GM18502 (cell line): ENCODE data around the gene TNFRSF6B.
"Not testable (repeated sequence)": the region's sequence is repeated elsewhere in the genome, so short reads cannot be mapped to it uniquely, and the experiment has no call there.

Source experiments
- ATAC-seq: cut with Tn5 transposase; IDR thresholded peaks from one replicate; pipeline ENCODE4 v1.9.1; 2021; ENCODE audit warnings: mild to moderate bottlenecking; ENCODE audit not compliant: unreplicated experiment, poor library complexity

TNFRSF6B gene, protein sequence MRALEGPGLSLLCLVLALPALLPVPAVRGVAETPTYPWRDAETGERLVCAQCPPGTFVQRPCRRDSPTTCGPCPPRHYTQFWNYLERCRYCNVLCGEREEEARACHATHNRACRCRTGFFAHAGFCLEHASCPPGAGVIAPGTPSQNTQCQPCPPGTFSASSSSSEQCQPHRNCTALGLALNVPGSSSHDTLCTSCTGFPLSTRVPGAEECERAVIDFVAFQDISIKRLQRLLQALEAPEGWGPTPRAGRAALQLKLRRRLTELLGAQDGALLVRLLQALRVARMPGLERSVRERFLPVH

DNA sequence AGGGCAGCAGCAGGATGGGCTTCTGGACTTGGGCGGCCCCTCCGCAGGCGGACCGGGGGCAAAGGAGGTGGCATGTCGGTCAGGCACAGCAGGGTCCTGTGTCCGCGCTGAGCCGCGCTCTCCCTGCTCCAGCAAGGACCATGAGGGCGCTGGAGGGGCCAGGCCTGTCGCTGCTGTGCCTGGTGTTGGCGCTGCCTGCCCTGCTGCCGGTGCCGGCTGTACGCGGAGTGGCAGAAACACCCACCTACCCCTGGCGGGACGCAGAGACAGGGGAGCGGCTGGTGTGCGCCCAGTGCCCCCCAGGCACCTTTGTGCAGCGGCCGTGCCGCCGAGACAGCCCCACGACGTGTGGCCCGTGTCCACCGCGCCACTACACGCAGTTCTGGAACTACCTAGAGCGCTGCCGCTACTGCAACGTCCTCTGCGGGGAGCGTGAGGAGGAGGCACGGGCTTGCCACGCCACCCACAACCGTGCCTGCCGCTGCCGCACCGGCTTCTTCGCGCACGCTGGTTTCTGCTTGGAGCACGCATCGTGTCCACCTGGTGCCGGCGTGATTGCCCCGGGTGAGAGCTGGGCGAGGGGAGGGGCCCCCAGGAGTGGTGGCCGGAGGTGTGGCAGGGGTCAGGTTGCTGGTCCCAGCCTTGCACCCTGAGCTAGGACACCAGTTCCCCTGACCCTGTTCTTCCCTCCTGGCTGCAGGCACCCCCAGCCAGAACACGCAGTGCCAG, at the start of gene TNFRSF6B:
TSS of gene TNFRSF6B (plus strand) at position 25 of the 729 bp plus-strand sequence. CDS start at position 141, 116 bp downstream.
- no peak for ATAC-seq

GRCh38 chr20:63648190-63648589, 48.3 kb upstream of the TNFRSF6B start:
- no peak for ATAC-seq

DNA sequence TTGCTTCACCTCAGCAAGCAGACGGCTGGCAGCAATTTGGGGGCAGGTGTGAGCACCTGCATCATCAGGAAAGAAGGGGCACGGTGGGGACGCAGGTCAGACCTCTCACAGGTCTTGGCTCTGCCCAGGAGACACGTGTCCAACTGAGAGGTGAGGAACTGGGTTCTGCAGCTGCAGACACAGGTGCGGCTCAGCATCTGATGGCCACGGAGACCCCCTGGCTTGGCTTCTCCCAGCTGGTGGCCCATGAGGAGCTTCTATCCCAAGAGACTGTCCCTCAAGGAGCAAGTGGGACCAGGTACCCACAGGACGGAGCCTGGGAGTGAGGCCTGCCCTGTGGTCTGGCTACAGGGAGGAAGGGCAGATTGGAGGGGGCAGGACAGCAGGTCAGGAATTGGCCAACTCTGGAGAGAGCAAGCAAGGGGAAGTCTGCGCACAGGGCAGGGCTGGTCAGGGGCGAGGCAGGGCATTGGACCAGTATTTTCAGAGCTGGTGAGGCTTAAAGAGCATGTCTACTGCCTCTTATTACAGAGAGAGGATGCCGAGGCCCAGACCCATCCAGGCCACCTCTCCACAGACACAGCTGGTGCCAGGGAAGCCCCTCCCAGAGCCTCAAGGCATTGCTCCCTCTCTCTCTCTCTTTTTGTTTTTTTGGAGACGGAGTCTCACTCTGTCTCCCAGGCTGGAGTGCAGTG, 47.4 kb upstream of the TNFRSF6B start:
- no peak for ATAC-seq

- not testable (repeated sequence) for ATAC-seq
These were observed 46.0 kb upstream of the TNFRSF6B start for GRCh38 chr20:63650486-63650885.

DNA sequence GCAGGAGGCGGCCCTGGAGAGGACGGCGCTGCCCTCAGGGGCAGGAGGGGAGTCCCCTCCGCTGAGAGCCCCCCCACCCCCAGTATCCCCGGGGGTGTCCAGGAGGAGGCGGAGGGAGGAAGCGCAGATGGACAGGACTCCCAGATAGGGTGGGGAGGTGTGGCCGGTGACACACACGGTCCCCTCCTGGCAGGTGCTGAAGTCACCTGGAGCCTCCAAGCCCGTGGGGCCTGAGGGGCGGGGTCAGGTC, 44.6 kb upstream of the TNFRSF6B start:
- ATAC-seq, result no peak

DNA sequence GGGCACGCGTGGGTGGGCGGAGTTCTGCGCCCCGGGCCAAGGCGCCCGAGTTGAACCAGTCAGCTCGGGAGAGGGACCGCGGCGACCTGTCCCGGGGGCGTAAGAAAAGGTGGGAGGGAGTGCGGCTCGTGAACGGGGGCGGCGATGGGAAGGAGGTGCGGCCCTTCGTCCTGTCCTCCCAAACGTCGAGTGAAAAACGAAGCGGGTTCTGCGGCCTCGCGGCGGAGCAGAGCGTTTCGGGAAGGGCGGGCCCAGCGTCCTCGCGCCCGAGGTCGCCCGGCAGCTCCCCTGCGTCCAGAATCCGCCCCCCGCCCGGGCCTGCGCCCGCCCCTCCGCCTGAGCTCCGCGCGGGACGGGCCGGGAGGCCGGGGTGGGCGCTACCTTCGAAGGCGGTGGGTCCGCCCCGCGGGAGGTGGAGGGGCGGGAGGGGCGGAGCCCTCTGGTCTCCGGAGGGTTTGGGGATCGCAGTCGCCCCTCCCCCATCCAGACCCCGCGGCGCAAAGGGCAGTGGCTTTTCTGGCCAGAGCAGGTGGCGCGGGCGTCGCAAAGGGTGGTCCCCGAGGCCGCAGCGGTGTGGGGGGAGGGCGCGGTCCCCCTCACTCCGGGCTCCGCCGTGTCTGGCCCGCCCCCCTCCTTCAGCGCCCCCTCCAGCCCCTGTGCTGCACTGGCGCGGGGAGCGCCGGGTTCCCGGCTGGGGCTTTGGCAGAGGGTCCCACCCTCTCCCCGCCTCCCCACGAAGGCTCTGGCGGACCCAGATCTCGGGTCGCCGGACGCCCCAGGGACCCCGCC, 44.1 kb upstream of the TNFRSF6B start:
- ATAC-seq, result no peak

DNA sequence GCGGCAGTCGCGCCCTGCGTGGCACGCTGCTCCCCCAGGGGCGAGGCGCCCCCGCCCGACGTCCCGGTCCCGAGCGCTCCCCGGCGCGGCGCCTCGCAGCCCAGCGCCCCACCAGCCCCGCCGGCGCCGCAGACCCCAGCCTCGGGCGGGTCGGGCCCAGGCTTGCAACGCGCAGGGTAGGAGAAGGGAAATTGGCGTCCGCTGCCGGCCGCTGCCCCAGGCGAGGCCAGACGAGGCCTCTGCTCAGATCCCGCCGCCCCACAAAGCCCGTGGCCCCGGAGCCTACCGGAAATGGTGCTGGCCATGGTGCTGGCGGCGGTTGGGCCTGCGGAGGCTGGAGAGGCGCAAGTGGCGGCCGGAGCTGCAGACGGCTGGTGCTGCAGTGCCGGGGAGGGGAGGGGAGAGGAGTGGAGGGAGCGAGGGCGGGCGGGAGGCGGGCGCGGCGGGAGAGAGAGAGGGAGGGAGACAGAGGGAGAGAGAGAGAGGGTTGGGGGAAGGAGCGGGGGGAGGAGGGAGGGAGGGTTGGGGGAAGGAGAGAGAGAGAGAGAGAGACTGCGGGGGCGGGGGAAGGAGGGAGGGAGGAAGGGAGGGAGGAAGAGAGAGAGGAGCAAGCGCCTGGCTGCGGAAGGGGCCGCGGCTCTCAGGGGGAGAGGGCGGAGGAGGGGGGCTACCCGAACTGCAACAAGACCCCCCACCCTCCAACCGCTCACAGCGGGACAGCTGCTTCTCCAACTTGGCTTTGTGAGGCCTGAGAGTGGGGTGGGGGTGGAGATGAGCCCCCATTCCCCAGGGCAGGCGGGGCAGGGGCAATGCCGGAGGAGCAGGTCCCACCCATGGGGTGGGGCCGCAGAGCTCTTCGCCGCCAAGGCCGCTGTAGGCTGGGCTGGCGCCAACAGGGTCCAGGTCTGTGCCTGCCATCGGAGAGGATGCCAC, 43.1 kb upstream of the TNFRSF6B start, which contains the start of gene STMN3:
TSS of gene STMN3 (minus strand) at position 384 of the 933 bp plus-strand sequence. CDS start at position 305, 79 bp downstream.
- no peak for ATAC-seq

DNA sequence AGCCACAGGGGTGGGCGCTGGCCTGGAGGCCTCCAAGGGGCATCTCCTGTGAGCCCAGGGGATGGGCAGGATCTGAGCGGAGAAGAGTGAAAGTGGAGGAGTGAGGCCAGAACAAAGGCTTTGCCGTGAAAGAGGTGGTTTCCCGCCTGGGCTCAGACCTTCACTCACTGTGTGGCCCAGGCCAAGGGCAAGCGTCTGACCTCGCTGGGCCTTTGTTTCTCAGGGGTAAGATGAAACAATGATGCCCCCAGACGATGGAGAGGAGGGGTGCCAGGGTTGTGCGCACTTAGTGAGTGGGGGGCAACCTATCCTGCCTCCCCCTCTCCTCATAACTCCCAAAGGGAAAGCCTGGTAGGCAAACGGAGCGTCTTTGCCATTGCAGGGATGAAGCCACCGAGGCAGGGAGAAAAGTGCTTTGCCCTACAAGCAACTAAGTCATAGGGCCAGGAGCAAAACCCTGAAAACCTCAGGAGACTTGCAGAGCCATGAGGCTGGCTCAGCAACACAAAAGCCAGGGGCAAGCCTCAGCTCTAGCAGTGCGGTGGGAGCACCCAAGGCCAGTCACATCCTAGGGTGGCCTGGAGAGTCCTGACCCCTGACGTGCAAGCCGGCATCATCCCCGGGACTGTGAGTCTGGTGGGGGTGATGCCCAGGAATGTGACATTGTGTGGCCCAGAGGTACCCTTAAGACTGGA, 42.3 kb upstream of the TNFRSF6B start:
- no peak for ATAC-seq

GRCh38 chr20:63655249-63655648, 41.2 kb upstream of the TNFRSF6B start:
- ATAC-seq, result no peak

DNA sequence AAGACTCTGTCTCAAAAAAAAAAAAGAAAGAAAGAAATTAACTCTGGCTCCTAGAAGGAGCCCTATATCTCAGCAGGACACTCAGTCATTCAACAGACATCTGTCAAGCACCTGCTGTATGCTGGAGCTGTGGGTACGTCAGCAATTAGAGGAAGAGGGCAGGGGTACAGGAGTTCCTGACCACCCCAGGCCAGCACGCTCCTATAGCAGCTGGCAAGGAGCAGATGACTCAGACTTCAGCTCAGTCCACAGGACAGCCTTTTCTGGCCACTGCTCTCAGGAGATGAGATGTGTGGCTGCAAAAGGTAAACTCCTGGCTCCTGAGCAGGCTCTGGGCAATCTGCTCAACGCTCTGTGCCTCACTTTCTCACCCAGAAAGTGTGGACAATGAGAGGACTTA, 40.0 kb upstream of the TNFRSF6B start:
- no peak for ATAC-seq

DNA sequence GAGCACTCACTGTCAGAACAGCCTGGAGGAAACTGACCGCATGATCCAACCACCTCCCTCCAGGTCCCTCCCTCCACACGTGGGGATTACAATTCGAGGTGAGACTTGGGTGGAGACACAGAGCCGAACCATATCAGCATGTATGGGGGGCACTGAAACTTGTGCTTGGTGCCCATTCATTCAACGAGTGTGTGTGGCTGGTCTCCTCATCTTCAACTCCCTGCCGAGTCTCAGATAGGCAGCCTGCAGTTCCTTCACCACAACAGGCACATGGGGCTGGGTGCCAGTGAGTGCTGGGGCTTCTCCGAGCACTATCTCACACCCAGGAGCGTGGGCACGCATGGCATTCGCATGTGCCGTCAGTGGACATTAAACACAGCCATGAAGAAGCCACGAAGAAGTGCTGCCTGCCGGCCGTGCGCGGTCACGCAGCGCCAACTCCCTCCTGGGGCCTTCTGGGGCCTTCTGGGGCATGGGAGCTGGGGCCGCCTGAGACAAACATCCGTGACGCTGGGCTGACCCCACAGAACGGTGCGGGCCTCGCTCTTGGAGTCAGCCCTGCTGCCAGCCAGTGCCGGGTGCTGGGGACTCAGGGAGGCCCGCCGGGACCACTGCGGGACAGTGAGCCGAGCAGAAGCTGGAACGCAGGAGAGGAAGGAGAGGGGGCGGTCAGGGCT, 39.1 kb upstream of the TNFRSF6B start:
- no peak for ATAC-seq

GRCh38 chr20:63657937-63658748, 38.3 kb upstream of the TNFRSF6B start, which contains the start of gene RTEL1:
Gene RTEL1, plus strand, starts transcription at chr20:63658312. Its CDS starts 1,091 bp downstream, at chr20:63659403.
- peak; percentile 85 for ATAC-seq

- peak; percentile 23 for ATAC-seq
These were observed 37.7 kb upstream of the TNFRSF6B start for GRCh38 chr20:63658749-63659187.

- ATAC-seq, result no peak
These were observed 37.1 kb upstream of the TNFRSF6B start for GRCh38 chr20:63659370-63659769.

DNA sequence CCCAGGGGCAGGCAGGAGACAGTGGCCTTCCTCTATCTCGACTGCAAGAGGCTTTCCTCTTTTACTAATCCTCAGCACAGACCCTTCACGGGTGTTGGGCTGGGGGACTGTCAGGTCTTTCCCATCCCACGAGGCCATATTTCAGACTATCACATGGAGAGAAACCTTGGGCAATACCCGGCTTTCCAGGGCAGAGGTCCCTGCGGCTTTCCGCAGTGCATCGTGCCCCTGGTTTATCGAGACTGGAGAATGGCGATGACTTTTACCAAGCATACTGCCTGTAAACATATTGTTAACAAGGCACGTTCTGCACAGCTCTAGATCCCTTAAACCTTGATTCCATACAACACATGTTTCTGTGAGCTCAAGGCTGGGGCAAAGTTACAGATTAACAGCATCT, 36.3 kb upstream of the TNFRSF6B start:
- not testable (repeated sequence) for ATAC-seq

GRCh38 chr20:63660622-63661021, 35.8 kb upstream of the TNFRSF6B start:
- ATAC-seq, result no peak

GRCh38 chr20:63661108-63661507, 35.3 kb upstream of the TNFRSF6B start:
- ATAC-seq, result no peak
